Smooth muscle cell (in vitro differentiated cells): Measurements from ENCODE around the gene CAMTA1. TPM values are rescaled to one million over a fixed set of nuclear protein-coding genes. Genes with fewer than 3 reads are reported as not detected.

Experiments used
- DNase-seq: peaks from one replicate; lab custom pipeline; 2025; ENCODE audit not compliant: unreplicated experiment; lab: John Stamatoyannopoulos, UW
- H2AFZ ChIP-seq: fragments of 200-600 bp; sonication (generic); 2 replicates; pipeline ENCODE4 v1.6.0; 2016; ENCODE audit warnings: antibody characterized with exemption, low read depth, mild to moderate bottlenecking
- H3F3A ChIP-seq: fragments of 200-600 bp; sonication (generic); 2 replicates; pipeline ENCODE4 v1.6.0; 2017; ENCODE audit warnings: antibody characterized with exemption, low read depth
- H3K27ac ChIP-seq: fragments of 200-600 bp; sonication (generic); 2 replicates; pipeline ENCODE4 v1.5.1; 2016; ENCODE audit warnings: low read depth, mild to moderate bottlenecking
- H3K27me3 ChIP-seq: fragments of 200-600 bp; sonication (generic); 2 replicates; pipeline ENCODE4 v1.6.1; 2016; ENCODE audit warnings: low read depth, mild to moderate bottlenecking
- H3K36me3 ChIP-seq: fragments of 200-600 bp; sonication (generic); 2 replicates; pipeline ENCODE4 v1.5.1; 2016; ENCODE audit warnings: low read depth
- H3K4me1 ChIP-seq: fragments of 200-600 bp; sonication (generic); 2 replicates; pipeline ENCODE4 v1.5.1; 2016; ENCODE audit warnings: low read depth
- H3K4me2 ChIP-seq: fragments of 200-600 bp; sonication (generic); 2 replicates; pipeline ENCODE4 v1.6.0; 2016; ENCODE audit warnings: mild to moderate bottlenecking
- H3K4me3 ChIP-seq: fragments of 200-600 bp; sonication (generic); 2 replicates; pipeline ENCODE4 v1.5.1; 2016; ENCODE audit warnings: mild to moderate bottlenecking
- H3K79me2 ChIP-seq: fragments of 200-600 bp; sonication (generic); 2 replicates; pipeline ENCODE4 v1.6.0; 2016; ENCODE audit warnings: low read depth, mild to moderate bottlenecking
- H3K9ac ChIP-seq: fragments of 200-600 bp; sonication (generic); 2 replicates; pipeline ENCODE4 v1.6.0; 2016; ENCODE audit warnings: low read depth
- H3K9me3 ChIP-seq: fragments of 200-600 bp; sonication (generic); replicated peaks from 2 replicates; pipeline ENCODE4 v1.5.1; 2016; ENCODE audit warnings: low read depth
- H4K20me1 ChIP-seq: fragments of 200-600 bp; sonication (generic); 2 replicates; pipeline ENCODE4 v1.6.0; 2016; ENCODE audit warnings: low read depth
- CTCF ChIP-seq: fragments of 200-600 bp; sonication (generic); IDR thresholded peaks from 2 replicates; pipeline ENCODE4 v1.5.1; 2017; ENCODE audit warnings: borderline replicate concordance, mild to moderate bottlenecking, antibody characterized with exemption; ENCODE audit not compliant: insufficient read depth, poor library complexity, severe bottlenecking
- WGBS: methylation state at CpG from one replicate; pipeline ENCODE4 v1.1.7; 2016; ENCODE audit warnings: low lambda C conversion rate; 5-methylcytosine and 5-hydroxymethylcytosine counted together
- polyA plus RNA-seq: library from polyadenylated mRNA; unstranded; fragments of >200 nt; fragmentation: Nextera tagmentation; extraction: Ambion mirVana; gene quantifications from 2 replicates; pipeline ENCODE4 v1.2.1, GENCODE V29; 2016
- total RNA-seq: library from RNA; depleted of rRNA; stranded (reverse); fragments of >200 nt; gene quantifications from 2 replicates; pipeline ENCODE4 v1.2.3, GENCODE V29; 2014

The CAMTA1 gene
- total and polyA plus RNA-seq, 2 experiments from 2014 or later, result 139 to 145 TPM

DNA sequence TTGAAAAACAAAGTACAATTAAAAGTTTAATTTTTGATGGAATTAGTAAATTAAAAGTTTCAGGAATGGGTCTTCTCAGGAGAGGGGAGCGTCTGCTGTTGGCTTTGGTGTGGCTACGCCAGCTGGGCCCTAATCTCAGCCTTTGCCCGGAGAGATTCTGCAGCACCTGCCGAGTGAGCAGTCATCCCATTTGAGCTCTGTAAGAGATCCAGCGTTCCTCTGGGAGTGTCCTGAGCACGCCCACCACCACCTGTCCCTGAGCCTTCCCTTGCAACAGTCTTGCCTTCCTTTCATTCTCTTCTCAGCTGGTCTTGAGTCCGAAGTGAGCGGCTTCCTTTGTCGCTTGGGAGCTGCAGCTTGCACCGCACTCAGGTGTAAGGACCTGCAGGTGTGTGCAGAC, 263.1 kb downstream of the CAMTA1 start:
- Histone ChIP-seq H3K27me3 (no peaks in the 10 kb centered on the region), H4K20me1 (no peaks in the 10 kb centered on the region), H3K9ac (no peak overlapping the region), H3K36me3 (no peaks in the 10 kb centered on the region), H3K27ac (no peak overlapping the region), H3K9me3 (no peaks in the 10 kb centered on the region), H3F3A (no peaks in the 10 kb centered on the region), H2AFZ (no peak overlapping the region), H3K4me2 (no peak overlapping the region), H3K4me3 (no peak overlapping the region), H3K79me2 (no peaks in the 10 kb centered on the region), H3K4me1 (no peaks in the 10 kb centered on the region)
- TF ChIP-seq CTCF, result no peak
- no peak for DNase-seq
- 95% methylated on average over 10 of the region's 10 CpGs for WGBS

- Histone ChIP-seq H3K27ac (no peak overlapping the region), H3F3A (no peaks in the 10 kb centered on the region), H3K79me2 (no peaks in the 10 kb centered on the region), H2AFZ (no peak overlapping the region), H3K4me2 (no peak overlapping the region), H3K4me1 (no peaks in the 10 kb centered on the region), H3K4me3 (no peak overlapping the region), H3K9ac (no peak overlapping the region), H3K27me3 (no peaks in the 10 kb centered on the region), H3K36me3 (no peaks in the 10 kb centered on the region), H3K9me3 (no peaks in the 10 kb centered on the region), H4K20me1 (no peaks in the 10 kb centered on the region)
- TF ChIP-seq CTCF, result no peak
- no peak for DNase-seq
- WGBS, result 92% methylated on average over 25 of the region's 25 CpGs
Measured at GRCh38 chr1:7049913-7050625, 264.8 kb downstream of the CAMTA1 start.

DNA sequence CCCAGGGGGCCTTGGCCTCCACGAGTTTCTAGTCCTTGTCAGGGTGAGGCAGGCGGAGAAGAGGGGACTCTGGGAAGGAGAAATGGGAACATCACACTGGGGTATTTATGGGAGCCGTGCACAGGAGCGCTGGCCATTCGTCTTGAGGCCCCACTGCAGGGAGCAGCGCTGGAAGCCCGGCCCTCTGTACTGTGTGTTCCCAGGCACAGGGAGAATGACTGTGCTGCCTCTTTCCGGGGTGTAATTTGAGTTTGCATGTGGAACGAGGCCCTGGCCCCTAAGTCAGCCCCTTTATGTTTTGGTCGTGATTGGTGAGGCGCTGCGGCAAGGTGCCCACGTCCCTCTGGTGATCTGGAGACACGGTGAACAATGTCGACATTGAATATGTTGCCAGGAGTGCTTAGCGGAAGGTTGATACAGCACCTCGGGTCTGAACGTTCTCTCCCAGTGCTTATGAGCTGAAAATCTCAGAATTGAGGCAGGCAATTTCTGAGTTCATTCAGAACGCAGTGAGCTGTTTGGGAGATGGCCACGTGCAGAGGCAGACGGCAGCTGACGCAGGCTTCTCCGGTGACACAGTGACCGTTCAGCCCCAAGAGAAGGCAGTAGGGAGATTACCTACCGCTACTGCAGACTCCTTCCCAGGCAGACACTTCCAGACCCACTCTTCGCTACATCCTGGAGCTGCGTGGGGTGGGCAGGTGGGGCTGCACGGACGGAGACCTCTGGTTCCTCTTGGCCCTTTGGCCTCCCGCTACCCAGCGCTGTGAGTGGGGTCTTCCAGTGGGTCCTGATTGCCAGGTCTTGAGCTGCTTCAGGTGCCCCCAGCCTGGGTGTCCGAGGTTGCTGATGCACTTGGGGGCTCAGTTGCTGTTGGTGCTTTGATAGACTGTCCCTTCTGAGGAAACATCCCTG, 265.8 kb downstream of the CAMTA1 start:
- no peaks in the 10 kb centered on the region for H3F3A ChIP-seq
- 92% methylated on average over 31 of the region's 32 CpGs for WGBS
- H3K36me3 ChIP-seq, result no peaks in the 10 kb centered on the region
- H3K27me3 ChIP-seq, result no peaks in the 10 kb centered on the region
- H3K9ac ChIP-seq, result no peak overlapping the region
- no peak for DNase-seq
- no peak overlapping the region for H2AFZ ChIP-seq
- H3K4me2 ChIP-seq, result no peak overlapping the region
- H3K9me3 ChIP-seq, result no peaks in the 10 kb centered on the region
- H3K79me2 ChIP-seq, result no peaks in the 10 kb centered on the region
- no peaks in the 10 kb centered on the region for H4K20me1 ChIP-seq
- H3K27ac ChIP-seq, result no peak overlapping the region
- TF ChIP-seq CTCF, result no peak
- H3K4me3 ChIP-seq, result no peak overlapping the region
- no peaks in the 10 kb centered on the region for H3K4me1 ChIP-seq
